Spleen (tissue), 7 donors: Measurements from ENCODE around the gene ETFB.

Source experiments
- CTCF ChIP-seq, 11 experiments: fragments of 200-600 bp in 7 of 11; fragments of 450-650 bp in 4 of 11; sonication (generic) in 4 of 11; IDR thresholded peaks in 8 of 11; conservative IDR thresholded peaks in 3 of 11; 1 replicate in 7 of 11; 2 replicates in 4 of 11; pipeline versions ENCODE4 v1.4.0 to v1.8.0; 2016 to 2021; ENCODE audit warnings: antibody characterized with exemption in 11 of 11, inconsistent platforms in 4 of 11, mild to moderate bottlenecking in 1 of 11
- POLR2A ChIP-seq, 3 donors: fragments of 450-650 bp; IDR thresholded peaks; one replicate each; pipeline ENCODE4 v1.5.1; 2017; ENCODE audit warnings: antibody characterized with exemption in 3 of 3, mild to moderate bottlenecking in 1 of 3
- donor health status: DM: no; HTN: no; CAD: no; lungs with moderate emphysema.
- donor health status: DM: no; HTN: no; CAD: no.
- donor health status: DM: no; HTN: no; CAD: no.

DNA sequence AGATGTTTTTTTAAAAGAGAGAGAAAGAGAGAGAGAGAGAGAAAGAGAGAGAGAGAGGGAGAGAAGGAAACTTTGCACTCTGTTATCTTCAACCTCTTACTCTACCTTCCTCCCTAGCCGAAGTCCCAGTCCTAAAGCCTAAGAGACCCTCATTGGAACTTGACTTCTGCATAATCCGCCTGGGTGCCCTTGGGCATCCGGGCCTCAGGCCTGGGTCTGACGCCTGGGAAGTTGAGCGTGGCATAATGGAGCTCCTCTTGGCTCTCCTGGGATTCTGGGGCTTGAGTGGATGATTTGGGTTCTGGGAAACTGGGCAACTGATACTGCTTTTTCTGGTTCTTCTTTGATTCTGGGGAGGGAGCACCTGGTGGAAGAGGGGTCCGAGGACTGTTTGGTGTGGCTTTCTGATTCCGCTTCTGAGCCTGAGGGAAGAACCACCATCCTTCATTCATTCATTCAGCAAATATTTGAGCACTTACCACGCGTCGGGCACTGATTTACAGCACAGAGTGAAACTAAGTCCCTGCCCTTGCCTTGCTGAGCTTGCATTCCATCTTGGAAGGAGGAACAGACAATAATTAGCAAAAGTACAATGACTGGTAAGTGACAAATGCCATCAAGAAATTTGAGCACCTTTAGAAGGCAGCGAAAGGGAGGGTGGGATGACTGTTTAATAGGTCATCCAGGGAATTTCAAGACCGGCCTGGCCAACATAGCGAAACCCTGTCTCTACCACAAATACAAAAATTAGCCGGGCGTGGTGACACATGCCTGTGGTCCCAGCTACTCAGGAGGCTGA lies 45.0 kb upstream of the ETFB start:
- TF ChIP-seq CTCF (IDR thresholded peaks at IDR 0.05 in 8 of 11, conservative IDR thresholded peaks at IDR 0.05 in 3 of 11): no peak
- no peak for TF ChIP-seq POLR2A (IDR thresholded peaks at IDR 0.05)
